ENCODE measurements around the gene SLC15A4. TPM values are rescaled to one million over a fixed set of nuclear protein-coding genes. Genes with fewer than 3 reads are reported as not detected.

SLC15A4 gene
- total and polyA plus RNA-seq, 2 of the 4 experiments (the other 2 are of a cell fraction): 15.4 to 21.9 TPM

DNA sequence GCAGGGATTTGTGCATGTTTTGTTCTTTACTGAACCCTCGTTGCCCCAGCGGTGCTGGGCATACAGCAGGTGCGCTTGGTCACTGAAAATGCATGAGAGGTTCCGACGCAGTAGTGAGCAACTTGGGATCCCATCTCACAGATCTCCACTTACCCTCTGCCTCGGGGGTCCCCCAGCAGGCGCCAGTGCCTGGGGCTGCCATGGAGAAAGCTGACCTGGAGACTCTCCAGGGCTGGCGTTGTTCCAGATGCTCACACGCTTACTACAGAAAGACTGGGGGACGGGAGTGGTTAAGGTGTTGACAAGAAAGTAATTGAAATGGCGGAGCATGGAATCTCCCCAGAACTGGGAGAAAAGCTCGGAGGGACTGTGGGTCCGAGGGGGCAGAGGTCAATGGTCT lies 43.7 kb upstream of the SLC15A4 start:
- DNase-seq (no peak), ATAC-seq (ENCODE audit: low read depth) (no peak)
- H2BK5ac ChIP-seq (ENCODE audit: low read depth, low read length, poor library complexity, severe bottlenecking): no peak overlapping the region
- no TSS peak for BruUV-seq (replicated peaks)
- no peak overlapping the region for H3K27ac ChIP-seq (ENCODE audit: insufficient read depth, low read length)
- H3K4me3 ChIP-seq (ENCODE audit: insufficient read depth, low read depth, low read length): no peak overlapping the region
- H3K56ac ChIP-seq (ENCODE audit: extremely low read depth, insufficient read depth, low read length): no peak overlapping the region
- H4K5ac ChIP-seq (ENCODE audit: low read depth, low read length): no peak overlapping the region
- H2BK20ac ChIP-seq (ENCODE audit: low read depth, low read length): no peak overlapping the region
- no peaks in the 10 kb centered on the region for H3K27me3 ChIP-seq (ENCODE audit: control insufficient read depth, insufficient read depth, low read length)
- H4K91ac ChIP-seq (ENCODE audit: insufficient read depth, low read depth, low read length): no peak overlapping the region
- POLR2A ChIA-PET (ENCODE audit: unreplicated experiment): no interaction called here
- no peak overlapping the region for H3K14ac ChIP-seq (replicated peaks; ENCODE audit: low read depth, low read length)
- H3K23ac ChIP-seq (ENCODE audit: low read depth, low read length): no peak overlapping the region
- intact Hi-C loops (cut with micrococcal nuclease) (no loop called here), dilution Hi-C loops (cut with HindIII; ENCODE audit: low sequenced_read_pairs, unreplicated experiment) (no loop called here), in situ Hi-C loops (cut with MboI; ENCODE audit: low sequenced_read_pairs) (no loop called here)
- H2AK5ac ChIP-seq (ENCODE audit: low read depth, low read length): no peak overlapping the region
- H4K20me1 ChIP-seq (ENCODE audit: insufficient read depth, low read length): no peaks in the 10 kb centered on the region
- H2AK9ac ChIP-seq (replicated peaks; ENCODE audit: low read depth, low read length, poor library complexity): no peak overlapping the region
- CTCF ChIA-PET: no interaction called here
- H3K9me3 ChIP-seq (ENCODE audit: control insufficient read depth, insufficient read depth, low read length): peaks cover 18% of the 10 kb centered on the region
- no peak overlapping the region for H3K9ac ChIP-seq (ENCODE audit: low read depth, low read length)
- no peak overlapping the region for H2BK15ac ChIP-seq (ENCODE audit: low read depth, low read length)
- no peaks in the 10 kb centered on the region for H3K79me1 ChIP-seq (ENCODE audit: low read depth in 1 of 2, low read length in 2 of 2)
- H3K18ac ChIP-seq (ENCODE audit: low read depth, low read length): no peak overlapping the region
- H2AFZ ChIP-seq (replicated peaks; ENCODE audit: low read length, poor library complexity): no peak overlapping the region
- H3K4ac ChIP-seq (ENCODE audit: low read depth, low read length): no peak overlapping the region
- H3K4me1 ChIP-seq (ENCODE audit: control insufficient read depth, insufficient read depth, low read length): no peaks in the 10 kb centered on the region
- H3K36me3 ChIP-seq (ENCODE audit: control insufficient read depth, insufficient read depth, low read length): no peaks in the 10 kb centered on the region
- H2BK120ac ChIP-seq (ENCODE audit: low read depth, low read length): no peak overlapping the region
- H3K9me1 ChIP-seq (ENCODE audit: insufficient read depth, low read length): no peaks in the 10 kb centered on the region
- no peak overlapping the region for H3K4me2 ChIP-seq (ENCODE audit: low read depth, low read length)
- WGBS, 2 experiments (ENCODE audit: extremely low coverage in 2 of 2, insufficient read length in 1 of 2): 60% methylated on average over 2 of the region's 13 CpGs; no CpG with 5 or more reads in 1 of the 2 experiments
- H4K8ac ChIP-seq (ENCODE audit: low read depth in 2 of 2, low read length in 2 of 2): no peak overlapping the region
- TF ChIP-seq MXI1 (IDR thresholded peaks at IDR 0.05; ENCODE audit: borderline replicate concordance, low read depth, low read length) (no peak), CEBPB (IDR thresholded peaks at IDR 0.05; ENCODE audit: low read depth, low read length) (no peak), FOS (IDR thresholded peaks at IDR 0.05; ENCODE audit: low read depth, low read length) (no peak), CHD1 (IDR thresholded peaks at IDR 0.05; ENCODE audit: low read depth, low read length) (no peak), BHLHE40 (IDR thresholded peaks at IDR 0.05; ENCODE audit: low read depth, low read length) (no peak), RAD21 (IDR thresholded peaks at IDR 0.05; ENCODE audit: low read length) (no peak), MAZ (IDR thresholded peaks at IDR 0.05; ENCODE audit: borderline replicate concordance, low read depth, low read length) (no peak), POLR2A (IDR thresholded peaks at IDR 0.05; ENCODE audit: low read depth, low read length) (no peak), RCOR1 (IDR thresholded peaks at IDR 0.05; ENCODE audit: insufficient replicate concordance, low read length) (no peak), RFX5 (IDR thresholded peaks at IDR 0.05; ENCODE audit: low read depth, low read length) (no peak), NFE2L2 (IDR thresholded peaks at IDR 0.05; ENCODE audit: low read depth, low read length) (no peak), SMC3 (IDR thresholded peaks at IDR 0.05; ENCODE audit: low read depth, low read length) (no peak)
- TF ChIP-seq, protein P1, sequence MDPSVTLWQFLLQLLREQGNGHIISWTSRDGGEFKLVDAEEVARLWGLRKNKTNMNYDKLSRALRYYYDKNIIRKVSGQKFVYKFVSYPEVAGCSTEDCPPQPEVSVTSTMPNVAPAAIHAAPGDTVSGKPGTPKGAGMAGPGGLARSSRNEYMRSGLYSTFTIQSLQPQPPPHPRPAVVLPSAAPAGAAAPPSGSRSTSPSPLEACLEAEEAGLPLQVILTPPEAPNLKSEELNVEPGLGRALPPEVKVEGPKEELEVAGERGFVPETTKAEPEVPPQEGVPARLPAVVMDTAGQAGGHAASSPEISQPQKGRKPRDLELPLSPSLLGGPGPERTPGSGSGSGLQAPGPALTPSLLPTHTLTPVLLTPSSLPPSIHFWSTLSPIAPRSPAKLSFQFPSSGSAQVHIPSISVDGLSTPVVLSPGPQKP (IDR thresholded peaks at IDR 0.05; ENCODE audit: borderline replicate concordance, low read depth, low read length): no peak
- TF ChIP-seq, protein P2, sequence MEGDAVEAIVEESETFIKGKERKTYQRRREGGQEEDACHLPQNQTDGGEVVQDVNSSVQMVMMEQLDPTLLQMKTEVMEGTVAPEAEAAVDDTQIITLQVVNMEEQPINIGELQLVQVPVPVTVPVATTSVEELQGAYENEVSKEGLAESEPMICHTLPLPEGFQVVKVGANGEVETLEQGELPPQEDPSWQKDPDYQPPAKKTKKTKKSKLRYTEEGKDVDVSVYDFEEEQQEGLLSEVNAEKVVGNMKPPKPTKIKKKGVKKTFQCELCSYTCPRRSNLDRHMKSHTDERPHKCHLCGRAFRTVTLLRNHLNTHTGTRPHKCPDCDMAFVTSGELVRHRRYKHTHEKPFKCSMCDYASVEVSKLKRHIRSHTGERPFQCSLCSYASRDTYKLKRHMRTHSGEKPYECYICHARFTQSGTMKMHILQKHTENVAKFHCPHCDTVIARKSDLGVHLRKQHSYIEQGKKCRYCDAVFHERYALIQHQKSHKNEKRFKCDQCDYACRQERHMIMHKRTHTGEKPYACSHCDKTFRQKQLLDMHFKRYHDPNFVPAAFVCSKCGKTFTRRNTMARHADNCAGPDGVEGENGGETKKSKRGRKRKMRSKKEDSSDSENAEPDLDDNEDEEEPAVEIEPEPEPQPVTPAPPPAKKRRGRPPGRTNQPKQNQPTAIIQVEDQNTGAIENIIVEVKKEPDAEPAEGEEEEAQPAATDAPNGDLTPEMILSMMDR (conservative IDR thresholded peaks at IDR 0.05; ENCODE audit: low read depth, low read length): no peak

Measured in IMR-90 (cell line).